ENCODE data around the gene PROC.

The PROC gene

GRCh38 chr2:127454595-127455565 lies 36.7 kb downstream of the PROC start:
- DNase-seq (ENCODE audit: low read depth in 2 of 2, low spot score in 1 of 2) = no peak

GRCh38 chr2:127455566-127456493 lies 37.6 kb downstream of the PROC start:
- no peak for DNase-seq (ENCODE audit: low read depth in 2 of 2, low spot score in 1 of 2)

GRCh38 chr2:127456960-127457359 lies 38.7 kb downstream of the PROC start:
- DNase-seq (ENCODE audit: low read depth in 2 of 2, low spot score in 1 of 2) = no peak

DNA sequence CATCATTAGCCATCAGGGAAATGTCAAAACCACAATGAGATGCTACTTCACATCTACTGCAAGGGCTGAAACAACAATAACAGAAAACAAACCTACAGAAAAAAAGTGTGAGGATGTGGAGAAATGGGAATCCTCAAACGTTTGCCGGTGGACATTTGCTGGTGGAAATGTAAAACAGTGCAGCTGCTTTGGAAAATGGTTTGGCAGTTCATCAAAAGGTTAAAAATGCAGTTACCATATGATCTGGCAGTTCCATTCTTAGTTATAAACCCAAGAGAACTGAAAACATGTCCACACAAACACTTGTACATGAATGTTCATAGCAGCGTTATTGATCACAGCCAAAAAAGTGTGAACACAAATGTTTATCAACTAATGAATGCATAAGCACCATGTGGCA lies 44.2 kb downstream of the PROC start:
- DNase-seq (ENCODE audit: low read depth in 2 of 2, low spot score in 1 of 2) = no peak

DNA sequence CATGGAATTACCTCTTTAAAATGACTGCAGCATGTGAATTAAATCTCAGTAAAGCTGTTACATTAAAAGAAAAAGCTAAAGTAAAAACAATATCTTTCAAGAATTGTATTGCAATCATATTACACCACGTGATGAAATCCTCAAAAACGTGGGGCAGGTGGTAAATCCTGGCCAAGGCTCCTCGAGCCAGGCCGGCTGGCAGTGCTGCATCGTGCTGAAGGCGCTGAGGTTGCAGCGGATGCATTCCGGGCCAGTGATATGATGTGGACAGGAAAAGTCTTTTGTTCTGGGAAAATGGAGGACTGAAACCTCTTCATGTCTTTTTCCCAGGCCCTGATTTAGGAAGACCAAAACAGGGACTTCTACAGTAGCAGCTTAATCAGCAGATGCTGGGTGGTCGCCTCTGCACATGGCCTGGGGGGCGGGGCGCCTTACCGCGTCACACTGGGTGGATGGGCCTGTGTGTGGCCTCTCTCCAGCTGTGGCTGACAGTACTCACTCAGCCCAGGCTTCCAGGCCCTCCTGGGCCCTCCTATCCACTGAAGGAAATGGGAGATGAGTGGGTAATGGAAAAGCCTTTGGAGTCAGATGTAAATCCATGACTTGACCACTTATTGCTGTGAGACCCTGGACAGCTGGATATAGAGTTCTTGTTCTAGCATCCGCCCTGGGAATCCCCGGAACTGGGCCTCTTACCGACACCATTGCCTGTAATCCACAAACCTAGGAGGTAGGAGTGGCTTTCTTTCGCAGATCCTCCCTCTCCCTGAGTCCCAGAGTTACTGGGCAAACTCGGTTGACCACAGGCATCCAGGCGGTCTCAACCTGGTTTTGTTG lies 45.1 kb downstream of the PROC start:
- DNase-seq (ENCODE audit: low read depth in 2 of 2, low spot score in 1 of 2) = no peak

DNA sequence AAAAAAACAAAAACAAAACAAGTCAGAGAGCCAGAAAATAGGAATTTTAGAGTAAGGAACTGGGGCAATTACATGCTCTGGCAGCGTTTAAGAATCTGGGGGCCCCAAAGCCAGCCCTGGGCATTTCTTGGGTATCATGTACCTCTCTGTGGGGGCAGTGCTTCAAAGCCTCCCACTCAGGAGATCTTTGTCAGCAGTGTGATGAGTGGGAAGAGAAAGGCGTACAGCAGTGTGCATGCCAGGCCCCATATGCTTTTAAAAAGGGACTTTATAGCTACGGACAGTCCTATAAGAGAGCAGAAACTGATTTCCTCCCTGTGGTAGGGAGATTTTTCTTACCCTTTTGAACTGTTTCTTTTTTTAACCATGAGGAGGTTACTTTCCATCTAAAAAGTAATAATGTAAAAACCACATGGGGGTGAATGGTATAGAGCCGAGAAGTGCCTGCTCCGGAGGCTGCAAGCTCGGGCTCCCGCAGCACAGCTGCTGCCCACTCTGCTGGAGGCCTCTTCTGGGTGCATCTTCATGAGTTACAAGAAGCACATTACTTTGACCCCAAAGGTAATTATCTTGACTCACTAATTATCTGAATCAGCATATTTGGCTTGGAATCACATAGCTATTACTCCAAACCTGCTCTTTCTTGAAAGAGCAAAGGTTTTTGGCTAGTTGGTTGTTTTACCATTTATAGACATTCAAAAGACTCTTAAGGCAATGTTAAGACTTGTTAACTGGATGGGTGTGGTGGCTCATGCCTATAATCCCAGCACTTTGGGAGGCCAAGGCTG lies 46.4 kb downstream of the PROC start:
- no peak for DNase-seq (ENCODE audit: low read depth in 2 of 2, low spot score in 1 of 2)

GRCh38 chr2:127465258-127465657 lies 47.0 kb downstream of the PROC start:
- no peak for DNase-seq (ENCODE audit: low read depth in 2 of 2, low spot score in 1 of 2)

DNA sequence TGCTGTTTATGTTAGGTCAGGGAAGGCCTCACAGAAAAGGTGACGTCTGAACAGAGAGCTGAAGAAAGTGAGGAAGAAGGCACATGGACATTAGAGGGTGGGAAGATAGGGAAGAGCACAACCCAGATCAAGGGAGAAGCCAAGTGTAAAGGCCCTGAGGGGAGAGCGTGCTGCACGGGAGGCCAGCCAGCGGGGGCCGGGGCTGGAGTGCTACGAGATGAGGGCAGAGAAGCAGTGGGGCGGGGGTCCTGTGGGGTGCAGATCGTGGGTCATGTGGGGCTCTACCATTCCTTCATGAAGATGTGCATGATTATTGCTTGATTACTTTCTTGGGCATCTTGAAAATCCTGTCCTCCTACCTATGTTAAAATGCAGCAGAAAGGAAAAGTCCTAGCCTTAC lies 50.8 kb downstream of the PROC start:
- no peak for DNase-seq (ENCODE audit: low read depth in 2 of 2, low spot score in 1 of 2)

- no peak for DNase-seq (ENCODE audit: low read depth in 2 of 2, low spot score in 1 of 2)
These were observed 51.7 kb downstream of the PROC start for GRCh38 chr2:127469974-127470373.

GRCh38 chr2:127471286-127471988 lies 53.2 kb downstream of the PROC start:
- no peak for DNase-seq (ENCODE audit: low read depth in 2 of 2, low spot score in 1 of 2)

- DNase-seq (ENCODE audit: low read depth in 2 of 2, low spot score in 1 of 2) = no peak
These were observed 54.0 kb downstream of the PROC start for GRCh38 chr2:127472268-127472667.

GRCh38 chr2:127475788-127476187 lies 57.6 kb downstream of the PROC start:
- no peak for DNase-seq (ENCODE audit: low read depth in 2 of 2, low spot score in 1 of 2)
